Measurements from ENCODE around the gene VWA5A.
"Not testable (repeated sequence)": the region's sequence is repeated elsewhere in the genome, so short reads cannot be mapped to it uniquely, and the experiment has no call there.

Gene VWA5A

DNA sequence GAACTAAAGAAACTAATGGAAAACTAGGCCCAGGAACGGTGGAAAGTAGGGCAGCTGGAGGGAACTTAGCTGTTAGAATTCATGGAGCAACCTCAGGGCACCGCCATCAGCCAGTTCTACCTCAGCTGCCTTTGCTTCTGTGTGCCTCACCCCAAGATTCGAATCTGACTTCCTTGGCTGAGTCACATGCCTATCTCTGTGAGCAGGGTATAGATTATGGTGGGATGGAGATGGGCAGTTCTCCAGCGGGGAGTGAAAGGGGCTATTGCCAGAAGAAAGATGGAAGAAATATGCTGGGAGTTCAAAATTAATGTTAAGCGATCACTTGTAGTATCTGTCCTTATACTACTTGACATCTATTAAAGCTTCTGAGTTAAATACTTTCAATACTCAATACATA lies 18.9 kb upstream of the VWA5A start:
- no peak for DNase-seq

DNA sequence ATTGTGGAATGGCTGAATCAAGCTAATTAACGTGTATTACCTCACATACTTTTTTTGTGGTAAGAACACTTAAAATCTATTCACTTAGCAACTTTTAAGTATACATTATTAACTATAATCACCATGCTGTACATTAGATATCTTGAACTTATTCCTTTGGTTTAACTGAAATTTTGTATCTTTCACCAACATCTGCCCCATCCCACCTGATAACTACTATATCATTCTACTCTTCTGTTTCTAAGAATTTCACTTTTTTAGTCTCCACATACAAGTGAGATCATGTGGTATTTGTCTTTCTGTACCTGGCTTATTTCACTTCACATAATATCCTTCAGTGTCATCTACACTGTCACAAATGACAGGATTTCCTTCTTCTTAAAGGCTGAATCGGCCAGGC lies 17.1 kb upstream of the VWA5A start:
- no peak for DNase-seq

DNA sequence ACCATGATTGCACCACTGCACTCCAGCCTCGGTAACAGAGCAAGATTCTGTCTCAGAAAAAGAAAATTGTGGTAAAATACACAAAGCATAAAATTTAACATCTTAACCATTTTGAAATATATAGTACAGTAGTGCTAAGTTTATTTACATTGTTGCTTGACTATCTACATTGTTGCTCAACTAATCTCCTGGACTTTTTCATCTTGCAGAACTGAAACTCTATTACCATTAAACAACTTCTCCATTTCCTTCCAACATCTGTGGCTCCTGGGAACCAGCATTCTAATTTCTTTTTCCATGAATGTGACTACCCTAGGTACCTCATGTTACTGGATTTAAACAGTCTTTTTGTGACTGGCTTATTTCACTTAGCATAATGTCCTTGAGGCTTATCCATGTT lies 13.5 kb upstream of the VWA5A start:
- no peak for DNase-seq

DNA sequence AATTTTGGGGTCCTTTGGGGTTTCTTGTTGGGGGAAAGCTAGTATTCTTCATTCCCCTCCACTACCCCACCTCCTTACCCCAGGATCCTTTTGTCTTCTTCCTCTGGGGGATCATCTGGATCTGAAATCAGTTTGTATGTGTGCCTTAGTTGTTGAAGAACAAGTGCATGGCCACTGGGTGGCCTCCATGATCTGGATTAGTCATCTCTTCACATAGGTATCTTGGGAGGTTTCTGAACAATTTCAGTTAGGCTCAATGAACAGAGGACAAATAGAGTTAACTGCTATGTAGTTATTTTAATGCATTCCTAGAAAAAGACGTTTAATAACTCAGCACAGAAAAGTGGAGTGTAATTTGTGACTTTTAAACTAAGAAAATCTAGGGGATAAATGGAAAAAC lies 7.1 kb upstream of the VWA5A start:
- no peak for DNase-seq

DNA sequence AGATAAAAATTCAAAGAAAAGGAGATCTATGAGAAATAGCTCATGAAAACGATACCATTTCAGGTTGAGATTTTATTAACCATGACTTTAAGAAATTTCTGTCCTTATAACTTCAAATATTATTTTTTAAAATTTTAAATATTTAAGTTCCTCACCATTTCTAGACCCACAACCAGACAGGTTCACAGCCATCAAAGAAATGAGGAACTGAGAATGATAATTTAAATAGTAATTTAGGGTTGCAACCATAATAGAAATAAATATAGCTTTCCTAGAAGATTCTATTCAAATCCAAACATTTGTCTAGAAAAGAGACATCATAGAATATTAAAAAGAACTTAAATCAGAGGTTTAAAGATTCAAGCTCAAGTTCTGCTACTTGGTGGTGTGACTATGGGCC lies 5.9 kb upstream of the VWA5A start:
- DNase-seq, result no peak

DNA sequence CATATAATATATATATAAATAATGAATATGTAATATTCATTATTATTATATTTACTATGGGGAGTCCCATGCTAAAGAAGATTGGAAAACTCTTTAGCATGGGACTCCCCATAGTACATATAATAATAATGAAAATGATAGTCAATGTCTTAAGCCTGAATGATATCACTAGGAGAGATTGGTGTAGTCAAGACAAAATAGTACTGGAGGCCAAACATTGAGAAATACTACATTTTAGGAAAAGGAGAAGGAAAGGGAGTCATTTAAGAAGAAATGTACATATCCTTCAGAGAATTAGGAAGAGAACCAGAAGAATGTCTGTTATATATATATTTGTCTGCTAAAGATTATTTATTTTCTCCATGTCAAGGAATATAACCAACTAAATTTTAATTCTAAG lies 5.0 kb upstream of the VWA5A start:
- no peak for DNase-seq

DNA sequence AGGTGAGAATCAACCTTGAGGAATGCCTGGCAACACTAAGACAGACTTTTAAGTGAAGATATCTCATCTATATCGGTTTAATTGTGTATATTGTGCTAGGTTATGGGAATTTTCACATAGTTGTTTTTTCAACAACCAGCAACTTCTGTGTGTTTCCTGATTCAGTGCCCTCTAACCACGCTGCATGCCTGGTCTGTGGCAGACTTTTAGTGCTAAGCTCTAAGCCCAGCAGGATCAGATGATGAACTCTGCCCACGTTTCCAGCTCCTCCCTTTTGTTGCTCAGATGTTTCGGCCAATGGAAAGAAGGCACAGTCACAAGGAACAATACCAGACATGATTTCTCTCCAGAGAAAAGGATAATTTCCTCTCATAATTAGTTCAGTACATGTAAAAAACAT lies 1.4 kb upstream of the VWA5A start:
- DNase-seq, result no peak

DNA sequence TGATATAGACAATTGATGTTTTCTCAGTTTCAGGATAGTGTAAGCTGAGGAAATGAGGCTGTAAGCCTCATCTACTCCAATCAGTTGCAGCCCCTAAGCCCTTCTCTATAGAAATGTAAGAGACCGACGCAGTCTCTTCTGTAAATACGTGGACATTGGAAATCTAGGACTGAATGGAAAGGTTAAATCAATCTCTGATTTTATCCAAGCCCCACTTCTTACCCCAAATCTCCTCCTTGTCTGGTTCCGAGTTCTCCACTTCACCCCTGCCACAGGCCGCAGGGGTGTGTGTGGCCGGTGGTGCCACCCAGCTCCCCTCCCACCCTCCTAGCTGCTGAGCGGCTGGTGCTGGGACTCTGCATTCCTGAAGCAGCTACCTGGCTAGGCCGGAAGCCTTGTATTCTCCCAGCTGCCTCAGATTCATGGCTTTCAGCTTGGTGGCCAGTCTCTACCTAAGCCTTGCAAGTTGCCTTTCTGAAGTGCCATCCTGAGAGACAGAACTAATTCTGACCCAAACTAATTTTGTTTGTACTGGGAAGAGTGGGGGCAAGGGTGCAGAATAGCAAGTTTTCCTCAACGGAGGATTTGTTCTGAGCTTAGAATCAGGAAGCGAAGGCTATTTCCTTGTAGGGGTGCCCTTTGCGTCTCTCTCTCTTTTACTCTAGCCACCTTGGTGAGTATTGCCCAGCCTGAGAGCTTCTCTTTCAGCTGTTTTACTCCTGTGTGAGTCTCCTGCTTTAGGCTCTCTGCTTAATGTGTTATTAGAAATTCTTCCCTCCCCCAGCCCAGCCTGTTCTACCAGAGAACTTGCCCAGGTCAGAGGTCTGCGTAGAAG lies 749 bp downstream of the VWA5A start:
- no peak for DNase-seq

DNA sequence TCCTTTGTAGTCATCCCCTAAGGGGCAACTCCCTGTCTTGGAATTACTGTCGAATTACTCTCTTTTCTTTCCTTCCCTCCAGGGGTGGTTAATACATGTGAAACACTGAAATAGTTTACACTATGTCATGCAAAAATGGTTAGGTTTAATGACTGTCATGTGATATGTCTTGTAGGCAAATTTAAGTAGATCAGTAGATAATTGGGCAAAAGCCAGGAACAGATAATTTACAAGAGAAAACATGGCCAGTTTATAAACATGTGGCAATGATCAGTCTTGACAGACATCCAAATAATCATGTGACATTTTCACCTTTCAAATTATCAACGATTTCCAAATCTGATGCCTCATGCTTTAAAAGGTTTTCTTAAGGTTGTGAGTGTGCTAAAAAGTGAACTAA lies 3.9 kb downstream of the VWA5A start:
- DNase-seq, result no peak

DNA sequence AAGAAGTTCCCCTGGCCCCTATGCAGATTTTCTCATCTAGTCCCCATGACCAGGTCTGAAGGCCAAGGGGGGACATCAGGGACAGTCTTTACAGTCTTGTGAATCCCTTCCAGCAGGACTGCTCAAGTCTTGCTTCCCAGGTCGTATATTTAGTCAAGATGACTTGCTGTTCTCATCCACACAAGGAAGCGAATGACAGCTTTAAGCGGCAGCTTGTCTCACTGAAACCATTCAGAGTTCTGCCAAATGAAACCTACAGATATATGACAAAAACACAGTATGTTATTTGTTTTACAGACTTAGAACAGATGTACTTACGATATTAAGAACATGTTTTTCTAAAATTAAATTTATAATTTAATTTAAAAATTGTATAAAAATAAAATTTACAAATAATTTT lies 5.6 kb downstream of the VWA5A start:
- no peak for DNase-seq

DNA sequence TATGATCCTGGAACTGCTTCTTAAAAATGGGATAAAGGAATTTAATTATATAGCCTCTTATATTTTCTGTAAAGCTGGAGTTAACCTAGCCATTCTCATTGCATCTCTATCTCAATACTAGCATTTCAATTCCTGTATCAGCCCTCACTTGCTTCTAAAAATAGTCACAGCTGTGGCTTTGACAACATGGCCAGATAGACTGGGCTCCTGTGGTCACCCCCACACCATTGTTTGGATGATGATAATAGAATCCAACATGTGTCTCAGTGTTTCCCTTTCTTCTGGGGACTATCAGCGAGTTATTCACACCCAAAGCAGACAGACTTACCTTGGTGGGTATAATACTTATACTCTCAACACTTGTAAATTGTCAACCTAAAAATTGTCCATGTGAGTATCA lies 6.9 kb downstream of the VWA5A start:
- DNase-seq, result no peak

DNA sequence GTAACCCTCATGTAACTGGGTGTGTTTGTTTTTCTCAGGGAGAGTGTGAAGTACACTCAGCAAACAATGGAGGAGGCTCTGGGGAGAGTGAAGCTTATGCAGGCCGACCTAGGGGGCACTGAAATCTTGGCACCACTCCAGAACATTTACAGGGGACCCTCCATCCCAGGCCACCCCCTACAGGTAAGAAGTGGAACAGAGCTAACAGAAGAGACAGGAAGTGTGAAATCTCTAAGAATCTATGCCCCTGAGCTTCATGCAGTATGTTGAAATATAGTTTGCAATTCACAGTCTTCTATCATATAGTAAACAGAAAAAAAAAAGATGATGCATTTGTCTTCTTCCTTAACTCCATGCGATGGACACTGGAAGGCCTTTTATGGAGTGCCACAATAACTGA lies 8.4 kb downstream of the VWA5A start:
- DNase-seq, result no peak

DNA sequence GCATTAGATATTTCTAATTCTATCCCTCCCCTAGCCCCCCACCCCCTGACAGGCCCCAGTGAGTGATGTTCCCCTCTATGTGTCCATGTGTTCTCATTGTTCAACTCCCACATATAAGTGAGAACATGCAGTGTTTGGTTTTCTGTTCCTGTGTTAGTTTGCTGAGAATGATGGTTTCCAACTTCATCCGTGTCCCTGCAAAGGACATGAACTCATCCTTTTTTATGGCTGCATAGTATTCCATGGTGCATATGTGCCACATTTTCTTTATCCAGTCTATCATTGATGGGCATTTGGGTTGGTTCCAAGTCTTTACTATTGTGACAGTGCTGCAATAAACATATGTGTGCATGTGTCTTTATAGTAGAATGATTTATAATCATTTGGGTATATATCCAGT lies 11.9 kb downstream of the VWA5A start:
- not testable (repeated sequence) for DNase-seq

DNA sequence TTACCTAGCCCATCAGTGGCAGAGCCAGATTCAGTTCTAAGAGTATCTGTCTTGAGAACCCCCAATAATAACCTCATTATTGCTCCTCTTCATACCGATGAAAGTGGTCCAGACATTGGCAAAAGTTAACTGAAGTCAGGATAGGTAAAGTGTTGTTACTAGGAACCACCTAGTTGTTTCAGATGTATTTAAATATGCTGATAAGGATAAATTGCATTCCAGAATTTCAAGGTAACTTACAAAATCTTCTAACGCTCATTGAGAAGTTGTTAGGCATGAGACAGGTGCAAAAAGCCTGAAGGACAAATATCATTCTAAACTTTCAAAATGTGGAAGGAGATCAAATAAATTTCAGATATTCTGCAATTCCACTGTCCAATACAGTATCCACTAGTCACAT lies 27.8 kb downstream of the VWA5A start:
- DNase-seq, result no peak

DNA sequence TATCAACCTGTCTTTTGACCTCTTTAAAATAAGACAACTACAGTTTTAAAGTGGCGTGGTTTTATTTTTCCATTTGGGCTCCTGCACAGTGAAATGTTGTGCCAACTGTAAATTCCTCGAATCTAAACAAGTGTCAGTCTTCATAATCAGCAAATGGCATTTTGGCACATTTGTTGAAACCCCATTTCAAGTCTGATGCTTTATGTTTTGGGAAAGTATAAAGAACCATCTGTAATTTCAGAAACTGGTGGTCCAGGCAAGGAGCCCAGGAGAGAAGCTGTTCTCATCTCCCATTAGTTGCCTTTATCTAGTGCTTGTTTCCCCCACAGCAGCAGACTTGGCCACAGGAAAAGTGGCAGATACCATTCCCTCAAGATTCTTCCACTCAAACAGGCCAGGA lies 32.7 kb downstream of the VWA5A start:
- no peak for DNase-seq

DNA sequence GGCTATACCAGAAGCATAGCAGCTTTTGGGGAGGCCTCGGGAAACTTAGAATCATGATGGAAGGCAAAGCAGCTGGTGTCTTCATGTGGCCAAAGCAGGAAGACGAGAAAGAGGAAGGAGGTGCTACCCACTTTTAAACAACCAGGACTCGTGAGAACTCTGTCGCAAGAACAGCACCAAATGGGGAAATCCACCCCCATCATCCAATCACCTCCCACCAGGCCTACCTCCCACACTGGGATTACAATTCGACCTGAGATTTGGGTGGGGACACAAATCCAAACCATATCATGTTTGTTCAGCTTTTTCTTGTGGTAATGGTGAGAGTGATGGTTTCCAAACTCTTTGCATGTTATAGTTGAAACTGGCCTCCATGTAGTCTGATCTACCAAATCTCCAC lies 35.4 kb downstream of the VWA5A start:
- no peak for DNase-seq

DNA sequence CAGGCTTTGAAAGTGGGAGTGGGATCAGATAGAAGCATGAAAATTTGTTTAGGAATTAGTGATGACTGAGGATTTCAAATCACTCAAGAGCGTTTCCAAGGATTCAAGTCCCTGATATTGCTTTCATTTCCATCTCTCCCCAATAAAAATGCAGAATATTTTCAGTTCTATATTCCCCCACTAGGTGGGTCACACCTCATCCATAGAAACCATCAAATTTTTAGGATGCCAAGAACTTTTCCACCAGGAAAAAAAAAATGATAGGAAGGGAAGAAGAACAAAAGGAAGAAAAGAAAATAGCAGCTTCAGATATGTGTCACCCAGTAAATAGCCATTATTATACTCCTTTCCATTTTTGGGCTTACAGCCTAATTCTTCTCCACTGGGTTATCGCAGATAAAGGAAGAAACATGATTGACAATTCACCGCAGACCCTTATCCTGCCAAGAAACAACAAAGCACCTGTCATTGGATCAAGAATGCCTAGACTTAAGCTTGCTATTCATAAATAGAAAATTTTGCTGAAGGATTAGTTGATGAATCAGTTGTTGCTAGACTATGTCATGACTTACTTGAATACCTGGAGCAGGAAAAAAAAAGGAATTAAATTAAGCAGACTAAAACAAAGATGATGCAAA lies 37.6 kb downstream of the VWA5A start:
- DNase-seq, result no peak

DNA sequence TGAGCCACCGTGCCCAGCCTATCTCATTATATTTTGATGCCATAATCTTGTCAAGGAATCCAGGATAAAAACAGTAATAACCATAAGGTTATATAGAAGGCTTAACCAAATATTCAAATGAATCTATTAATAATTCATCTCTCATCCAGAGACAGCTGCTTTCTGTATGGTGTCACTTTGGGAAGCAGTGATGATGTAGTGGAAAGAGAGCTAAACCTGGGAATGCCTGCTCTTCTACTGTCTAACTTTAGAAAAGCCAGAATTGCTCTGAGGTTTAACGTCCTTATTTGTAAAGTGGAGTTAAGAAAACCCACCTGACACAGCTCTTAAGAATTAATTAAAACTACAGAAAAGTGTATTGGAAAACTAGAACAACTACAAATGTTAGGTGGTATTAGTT lies 38.6 kb downstream of the VWA5A start:
- no peak for DNase-seq

DNA sequence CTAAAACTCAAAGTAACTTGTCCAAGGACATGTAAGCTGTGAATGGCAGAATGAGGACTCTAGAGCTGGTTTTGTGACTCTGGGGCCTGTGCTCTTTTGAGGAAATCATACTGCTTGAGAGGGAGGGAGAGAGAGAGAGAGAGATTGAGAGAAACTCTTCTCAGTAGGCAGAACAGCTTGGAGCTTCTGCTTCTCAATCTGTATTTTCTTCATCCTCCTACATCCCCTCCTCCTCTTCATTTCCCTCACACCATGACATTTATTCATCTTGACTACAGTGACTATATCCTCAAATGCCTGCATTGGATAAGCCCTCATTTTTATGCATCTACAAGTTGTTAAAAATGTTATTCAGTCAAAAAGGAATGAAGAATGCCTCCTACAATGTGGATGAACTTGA lies 44.2 kb downstream of the VWA5A start:
- DNase-seq, result no peak

DNA sequence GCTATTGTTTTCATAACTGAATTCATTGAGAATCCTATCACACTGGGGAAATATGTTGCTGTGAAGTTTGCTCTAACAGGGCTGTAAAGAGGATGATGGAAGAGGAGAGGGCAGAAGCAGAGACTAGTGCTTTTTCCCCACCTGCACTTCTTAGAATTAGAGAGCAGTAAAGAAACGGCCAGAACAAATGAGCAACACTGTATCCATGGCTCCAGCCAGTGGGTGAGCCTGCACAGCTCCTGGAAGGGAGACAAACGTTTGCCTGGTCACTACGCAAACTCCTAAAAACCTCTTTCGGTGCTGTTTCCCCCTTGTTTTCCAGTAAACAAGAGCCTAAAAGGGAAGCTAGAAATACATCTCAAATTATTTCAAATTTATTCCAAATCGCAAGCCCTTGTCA lies 45.7 kb downstream of the VWA5A start:
- DNase-seq, result no peak

DNA sequence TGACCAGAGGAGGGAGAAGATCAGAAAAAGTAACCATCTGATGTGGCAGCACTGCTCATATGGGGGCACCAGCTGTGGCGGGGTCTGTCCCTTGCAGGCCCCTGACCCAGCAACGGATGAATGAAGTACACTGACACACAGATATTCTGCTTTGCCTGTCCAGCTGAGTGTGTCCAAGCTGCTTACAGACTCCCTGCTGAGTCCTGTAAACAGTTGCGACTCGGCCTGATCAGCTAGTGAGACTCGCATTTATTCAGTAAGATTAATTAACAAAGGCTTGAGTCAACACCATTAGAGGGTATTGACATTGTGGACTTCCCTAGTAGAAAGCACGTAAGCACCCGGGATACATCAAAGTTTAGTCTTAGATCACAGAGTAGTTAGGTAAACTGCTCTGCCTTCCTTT lies 52.6 kb downstream of the VWA5A start:
- DNase-seq, result no peak

DNA sequence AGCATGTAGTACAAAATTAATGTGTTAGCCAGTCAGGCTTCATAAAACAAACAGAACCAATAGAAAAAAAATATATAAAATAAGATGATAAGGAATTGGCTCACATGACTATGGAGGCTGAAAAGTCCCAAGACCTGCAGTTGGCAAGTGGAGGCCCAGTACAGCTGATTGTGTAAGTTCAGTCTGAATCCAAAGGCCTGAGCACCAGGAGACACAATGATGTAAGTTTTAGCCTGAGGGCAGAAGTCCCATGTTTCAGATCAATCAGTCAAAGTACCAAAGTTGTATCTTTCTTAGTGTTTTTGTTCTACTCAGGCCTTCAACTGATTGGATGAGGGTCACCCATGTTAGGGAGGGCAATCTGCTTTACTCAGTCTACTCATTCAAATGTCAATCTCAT lies 53.5 kb downstream of the VWA5A start:
- no peak for DNase-seq

DNA sequence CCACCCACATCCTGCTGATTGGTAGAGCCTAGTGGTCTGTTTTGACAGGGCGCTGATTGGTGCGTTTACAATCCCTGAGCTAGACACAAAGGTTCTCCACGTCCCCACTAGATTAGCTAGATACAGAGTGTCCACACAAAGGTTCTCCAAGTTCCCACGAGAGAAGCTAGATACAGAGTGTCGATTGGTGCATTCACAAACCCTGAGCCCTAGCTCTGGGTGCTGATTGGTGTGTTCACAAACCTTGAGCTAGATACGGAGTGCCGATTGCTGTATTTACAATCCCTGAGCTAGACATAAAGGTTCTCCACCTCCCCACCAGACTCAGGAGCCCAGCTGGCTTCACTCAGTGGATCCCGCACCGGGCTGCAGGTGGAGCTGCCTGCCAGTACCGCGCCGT lies 55.1 kb downstream of the VWA5A start:
- DNase-seq, result not testable (repeated sequence)

DNA sequence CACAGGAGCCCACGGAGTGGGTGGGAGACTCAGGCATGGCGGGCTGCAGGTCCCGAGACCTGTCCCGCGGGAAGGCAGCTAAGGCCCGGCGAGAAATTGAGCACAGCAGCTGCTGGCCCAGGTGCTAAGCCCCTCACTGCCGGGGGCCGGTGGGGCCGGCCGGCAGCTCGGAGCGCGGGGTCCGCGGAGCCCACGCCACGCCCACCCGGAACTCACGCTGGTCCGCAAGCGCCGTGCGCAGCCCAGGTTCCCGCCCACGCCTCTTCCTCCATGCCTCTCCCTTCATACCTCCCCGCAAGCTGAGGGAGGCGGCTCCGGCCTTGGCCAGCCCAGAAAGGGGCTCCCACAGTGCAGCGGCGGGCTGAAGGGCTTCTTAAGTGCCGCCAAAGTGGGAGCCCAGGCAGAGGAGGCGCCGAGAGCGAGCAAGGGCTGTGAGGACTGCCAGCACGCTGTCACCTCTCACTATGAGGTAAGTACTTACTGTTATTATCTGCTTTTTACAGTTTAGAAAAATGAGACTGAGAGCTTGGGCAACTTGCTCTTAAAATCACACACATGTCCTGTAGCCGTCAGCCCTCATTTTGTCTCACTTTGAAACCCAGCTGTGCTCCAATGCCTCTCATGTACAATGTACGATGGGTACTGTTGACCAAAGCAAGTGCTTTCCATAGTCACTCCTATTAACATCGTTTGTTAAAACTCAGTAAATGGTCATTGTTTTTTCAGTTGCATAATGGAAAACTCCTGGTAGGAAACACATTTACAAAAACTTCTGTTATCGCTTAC lies 55.7 kb downstream of the VWA5A start:
- DNase-seq, result no peak

All from NK-92 treated with Interleukin-12 subunit alpha and Interleukin-12 subunit beta, amount 100 ng/mL, for 24 hours (cell line).